ENCODE measurements around the gene PRKG1. TPM values are rescaled to one million over a fixed set of nuclear protein-coding genes. Genes with fewer than 3 reads are reported as not detected.

Gene PRKG1
- total RNA-seq, 1 experiment from 2014 or later, result 10.4 TPM

DNA sequence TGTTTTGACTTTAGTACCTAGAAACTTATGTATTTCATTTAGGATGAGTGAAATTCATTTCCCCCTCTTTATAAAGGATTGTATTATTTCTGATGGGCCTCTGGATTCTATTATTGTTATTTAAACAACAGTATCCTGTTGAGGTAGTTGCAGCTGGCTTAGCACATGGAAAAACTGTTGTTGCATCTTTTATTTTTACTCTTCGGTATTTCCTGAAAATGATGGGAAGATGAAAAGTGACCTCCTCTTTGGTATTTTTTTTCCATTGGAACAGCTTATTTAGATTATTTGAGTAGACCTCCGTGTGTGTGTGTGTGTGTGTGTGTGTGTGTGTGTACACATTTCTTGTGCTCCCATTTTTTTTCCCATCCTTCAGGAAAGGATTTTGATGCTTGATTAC, 129.8 kb downstream of the PRKG1 start:
- Histone ChIP-seq H3K4me1 (ENCODE audit: insufficient read depth, low read length) (peaks cover 8% of the 10 kb centered on the region), H3K9ac (ENCODE audit: extremely low read depth, insufficient read length, low read length) (no peak overlapping the region), H4K20me1 (ENCODE audit: control insufficient read depth, insufficient read depth, insufficient read length) (no peaks in the 10 kb centered on the region), H4K8ac (replicated peaks; ENCODE audit: insufficient read length, low read depth, low read length) (no peak overlapping the region), H3K23ac (ENCODE audit: insufficient read length, low read depth, low read length) (no peak overlapping the region), H3K23me2 (ENCODE audit: insufficient read length, low read depth, low read length, poor library complexity, severe bottlenecking) (no peaks in the 10 kb centered on the region), H3K18ac (ENCODE audit: insufficient read length, low read depth, low read length) (no peak overlapping the region), H2BK15ac (ENCODE audit: low read depth, low read length) (no peak overlapping the region), H4K91ac (ENCODE audit: insufficient read length, low read depth, low read length) (no peak overlapping the region), H3K27me3 (ENCODE audit: insufficient read depth, low read length) (no peaks in the 10 kb centered on the region), H3K9me3 (ENCODE audit: control insufficient read depth, low read depth, low read length) (no peaks in the 10 kb centered on the region), H4K5ac (ENCODE audit: insufficient read length, low read depth, low read length) (no peak overlapping the region), H3T11ph (ENCODE audit: low read length) (no peak overlapping the region), H3K27ac (ENCODE audit: insufficient read length, low read depth, low read length) (no peak overlapping the region), H3K79me1 (ENCODE audit: insufficient read depth, low read depth, low read length, poor library complexity, severe bottlenecking) (no peaks in the 10 kb centered on the region), H2AFZ (ENCODE audit: low read length) (no peak overlapping the region), H2BK120ac (ENCODE audit: low read depth, low read length, poor library complexity, severe bottlenecking) (no peak overlapping the region), H2AK5ac (ENCODE audit: insufficient read length, low read length) (no peak overlapping the region), H3K79me2 (ENCODE audit: insufficient read depth, low read length) (no peaks in the 10 kb centered on the region), H3K4ac (ENCODE audit: low read depth, low read length) (no peak overlapping the region), H2BK5ac (ENCODE audit: insufficient read length, low read length) (no peak overlapping the region), H3K14ac (ENCODE audit: insufficient read depth, low read length) (no peak overlapping the region; the same call in 1 of the 2 replicates), H2BK12ac (ENCODE audit: insufficient read length, low read depth, low read length) (no peak overlapping the region), H2BK20ac (ENCODE audit: low read depth, low read length, poor library complexity, severe bottlenecking) (no peak overlapping the region), H3K4me2 (ENCODE audit: insufficient read depth, insufficient read length, low read length) (no peak overlapping the region), H3K56ac (ENCODE audit: insufficient read length, low read depth, low read length) (no peak overlapping the region)
- no peak for DNase-seq
- H3K27me3 Mint-ChIP-seq (ENCODE audit: low read depth), result no peaks in the 10 kb centered on the region
- TF ChIP-seq, protein P1, sequence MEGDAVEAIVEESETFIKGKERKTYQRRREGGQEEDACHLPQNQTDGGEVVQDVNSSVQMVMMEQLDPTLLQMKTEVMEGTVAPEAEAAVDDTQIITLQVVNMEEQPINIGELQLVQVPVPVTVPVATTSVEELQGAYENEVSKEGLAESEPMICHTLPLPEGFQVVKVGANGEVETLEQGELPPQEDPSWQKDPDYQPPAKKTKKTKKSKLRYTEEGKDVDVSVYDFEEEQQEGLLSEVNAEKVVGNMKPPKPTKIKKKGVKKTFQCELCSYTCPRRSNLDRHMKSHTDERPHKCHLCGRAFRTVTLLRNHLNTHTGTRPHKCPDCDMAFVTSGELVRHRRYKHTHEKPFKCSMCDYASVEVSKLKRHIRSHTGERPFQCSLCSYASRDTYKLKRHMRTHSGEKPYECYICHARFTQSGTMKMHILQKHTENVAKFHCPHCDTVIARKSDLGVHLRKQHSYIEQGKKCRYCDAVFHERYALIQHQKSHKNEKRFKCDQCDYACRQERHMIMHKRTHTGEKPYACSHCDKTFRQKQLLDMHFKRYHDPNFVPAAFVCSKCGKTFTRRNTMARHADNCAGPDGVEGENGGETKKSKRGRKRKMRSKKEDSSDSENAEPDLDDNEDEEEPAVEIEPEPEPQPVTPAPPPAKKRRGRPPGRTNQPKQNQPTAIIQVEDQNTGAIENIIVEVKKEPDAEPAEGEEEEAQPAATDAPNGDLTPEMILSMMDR (conservative IDR thresholded peaks at IDR 0.05), result no peak
- H3K27ac Mint-ChIP-seq, result peak overlapping the region; percentile 32 to 95 (median 59)
- no CpG with 5 or more reads among the region's 2 CpGs for WGBS (ENCODE audit: extremely low coverage, insufficient read length, low lambda C conversion rate)
- no peaks in the 10 kb centered on the region for H3K9me3 Mint-ChIP-seq
- peak overlapping the region in 1 of 2 experiments; percentile 62; a peak in 3 of 5 replicates for H3K4me3 Mint-ChIP-seq
- peaks cover 0 to under 1% (median 0%) of the 10 kb centered on the region in 3 experiments; a peak in 1 of 7 replicates for H3K36me3 Mint-ChIP-seq (ENCODE audit: insufficient read depth in 1 of 3, low read depth in 3 of 3)
- H3K4me1 Mint-ChIP-seq, result peaks cover 21 to 24% of the 10 kb centered on the region in 2 experiments

All from H9 (cell line).